ENCODE data around the gene IFI35. TPM values are rescaled to one million over a fixed set of nuclear protein-coding genes. Genes with fewer than 3 reads are reported as not detected.
"Not testable (repeated sequence)": the region's sequence is repeated elsewhere in the genome, so short reads cannot be mapped to it uniquely, and the experiment has no call there.

Gene IFI35
- total RNA-seq, 4 donors from 2014 or later, result 5.9 to 24.4 (median 13.6) TPM

- Histone ChIP-seq H3K4me1 (peaks cover 20 to 58% (median 36%) of the 10 kb centered on the region in 3 donors), H3K4me3 (peak overlapping the region; percentile 53 to 95 (median 75)), H3K9me3 (no peaks in the 10 kb centered on the region), H3K27me3 (no peaks in the 10 kb centered on the region), H3K36me3 (peaks cover 10 to 55% (median 28%) of the 10 kb centered on the region in 3 donors), H3K27ac (peak overlapping the region; percentile 86 to 98 (median 96))
- intact Hi-C loops (cut with DNase I), result no loop called here
- DNase-seq, result no peak
- WGBS, 2 donors, result 2 to 10% methylated on average over 10 of the region's 10 CpGs
- TF ChIP-seq POLR2A (IDR thresholded peaks at IDR 0.05) (no peak), CTCF (IDR thresholded peaks at IDR 0.05) (no peak)
These were observed 7.5 kb upstream of the IFI35 start for GRCh38 chr17:42999003-42999525.

- 84 to 86% methylated on average over 8 to 13 of the region's 13 CpGs for WGBS, 2 donors
- H3K9me3 ChIP-seq; H3K4me3 ChIP-seq; intact Hi-C loops (cut with DNase I); DNase-seq; H3K27me3 ChIP-seq: not testable (repeated sequence)
- Histone ChIP-seq H3K27ac (peak overlapping the region in 3 of 4 donors; percentile 4 to 66 (median 53)), H3K4me1 (peaks cover 20 to 62% (median 36%) of the 10 kb centered on the region in 3 donors), H3K36me3 (peaks cover 10 to 56% (median 28%) of the 10 kb centered on the region in 3 donors)
These were observed 5.7 kb upstream of the IFI35 start for GRCh38 chr17:43000894-43001293.

GRCh38 chr17:43003542-43004172, 2.9 kb upstream of the IFI35 start:
- WGBS, 2 donors, result 14 to 54% methylated on average over 3 to 5 of the region's 5 CpGs
- Histone ChIP-seq H3K4me1 (peaks cover 17 to 80% (median 42%) of the 10 kb centered on the region in 3 donors), H3K36me3 (peaks cover 10 to 56% (median 28%) of the 10 kb centered on the region in 3 donors), H3K9me3 (no peaks in the 10 kb centered on the region), H3K27me3 (no peaks in the 10 kb centered on the region), H3K4me3 (no peak overlapping the region), H3K27ac (peak overlapping the region in 1 of 4 donors; percentile 3)
- intact Hi-C loops (cut with DNase I), result no loop called here
- TF ChIP-seq POLR2A (IDR thresholded peaks at IDR 0.05), result no peak
- peak in 1 of 6 experiments; percentile 23 for TF ChIP-seq CTCF (IDR thresholded peaks at IDR 0.05)
- no peak for DNase-seq

GRCh38 chr17:43010667-43011308, 4.2 kb downstream of the IFI35 start:
- H3K36me3 ChIP-seq, result peaks cover 2 to 40% (median 14%) of the 10 kb centered on the region in 3 donors
- intact Hi-C loops (cut with DNase I), result no loop called here
- peak overlapping the region in 1 of 4 donors; percentile 27 for H3K27ac ChIP-seq
- H3K4me1 ChIP-seq, result peaks cover 9 to 87% (median 30%) of the 10 kb centered on the region in 3 donors
- TF ChIP-seq POLR2A (IDR thresholded peaks at IDR 0.05) (no peak), CTCF (IDR thresholded peaks at IDR 0.05) (no peak)
- no peak overlapping the region for H3K4me3 ChIP-seq
- H3K27me3 ChIP-seq, result no peaks in the 10 kb centered on the region
- H3K9me3 ChIP-seq, result no peaks in the 10 kb centered on the region
- DNase-seq, result no peak
- 87 to 92% methylated on average over 3 to 5 of the region's 5 CpGs for WGBS, 2 donors

- 71 to 79% methylated on average over 6 to 9 of the region's 15 CpGs for WGBS, 2 donors
- H3K4me3 ChIP-seq, result no peak overlapping the region
- H3K9me3 ChIP-seq, result no peaks in the 10 kb centered on the region
- DNase-seq, result no peak
- peaks cover 7 to 52% (median 19%) of the 10 kb centered on the region in 3 donors for H3K36me3 ChIP-seq
- H3K4me1 ChIP-seq, result peaks cover 7 to 86% (median 32%) of the 10 kb centered on the region in 3 donors
- no peaks in the 10 kb centered on the region for H3K27me3 ChIP-seq
- intact Hi-C loops (cut with DNase I), result no loop called here
- TF ChIP-seq CTCF (IDR thresholded peaks at IDR 0.05) (no peak), POLR2A (IDR thresholded peaks at IDR 0.05) (no peak)
- peak overlapping the region in 3 of 4 donors; percentile 5 to 27 (median 25) for H3K27ac ChIP-seq
These were observed 5.3 kb downstream of the IFI35 start for GRCh38 chr17:43011728-43012472.
